AG09319 (cell line): Measurements from ENCODE around the gene EPB41L4A.

Experiments used
- DNase-seq: peaks from one replicate; pipeline ENCODE4 v3.0.0-alpha.2; 2010; ENCODE audit warnings: low read depth; ENCODE audit errors: extremely low read depth
- TF ChIP-seq, protein P1 (sequence below): IDR thresholded peaks from 2 replicates; pipeline ENCODE4 v1.5.1; 2011; ENCODE audit warnings: low read depth, mild to moderate bottlenecking, inconsistent platforms, low read length, moderate library complexity

Gene EPB41L4A

DNA sequence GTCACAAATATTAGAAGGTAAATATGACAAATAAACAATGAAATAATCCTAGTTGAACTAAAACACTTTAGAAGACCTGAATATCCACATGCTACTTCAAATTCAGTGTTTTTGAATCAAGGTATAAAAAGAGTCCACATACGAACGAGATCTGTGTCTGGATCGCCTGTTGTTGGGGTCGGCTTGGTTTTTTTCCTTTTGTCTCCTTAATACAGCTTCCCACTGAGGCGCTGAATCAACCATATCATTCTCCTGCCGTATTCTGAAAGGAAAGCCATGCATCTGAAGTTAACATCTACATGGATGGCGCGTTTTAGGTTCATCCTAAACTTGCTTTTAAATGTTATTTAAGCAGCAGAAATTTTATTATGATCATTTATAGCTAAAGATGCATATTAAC lies 235.2 kb downstream of the EPB41L4A start:
- TF ChIP-seq, protein P1, sequence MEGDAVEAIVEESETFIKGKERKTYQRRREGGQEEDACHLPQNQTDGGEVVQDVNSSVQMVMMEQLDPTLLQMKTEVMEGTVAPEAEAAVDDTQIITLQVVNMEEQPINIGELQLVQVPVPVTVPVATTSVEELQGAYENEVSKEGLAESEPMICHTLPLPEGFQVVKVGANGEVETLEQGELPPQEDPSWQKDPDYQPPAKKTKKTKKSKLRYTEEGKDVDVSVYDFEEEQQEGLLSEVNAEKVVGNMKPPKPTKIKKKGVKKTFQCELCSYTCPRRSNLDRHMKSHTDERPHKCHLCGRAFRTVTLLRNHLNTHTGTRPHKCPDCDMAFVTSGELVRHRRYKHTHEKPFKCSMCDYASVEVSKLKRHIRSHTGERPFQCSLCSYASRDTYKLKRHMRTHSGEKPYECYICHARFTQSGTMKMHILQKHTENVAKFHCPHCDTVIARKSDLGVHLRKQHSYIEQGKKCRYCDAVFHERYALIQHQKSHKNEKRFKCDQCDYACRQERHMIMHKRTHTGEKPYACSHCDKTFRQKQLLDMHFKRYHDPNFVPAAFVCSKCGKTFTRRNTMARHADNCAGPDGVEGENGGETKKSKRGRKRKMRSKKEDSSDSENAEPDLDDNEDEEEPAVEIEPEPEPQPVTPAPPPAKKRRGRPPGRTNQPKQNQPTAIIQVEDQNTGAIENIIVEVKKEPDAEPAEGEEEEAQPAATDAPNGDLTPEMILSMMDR: no peak
- DNase-seq: no peak

DNA sequence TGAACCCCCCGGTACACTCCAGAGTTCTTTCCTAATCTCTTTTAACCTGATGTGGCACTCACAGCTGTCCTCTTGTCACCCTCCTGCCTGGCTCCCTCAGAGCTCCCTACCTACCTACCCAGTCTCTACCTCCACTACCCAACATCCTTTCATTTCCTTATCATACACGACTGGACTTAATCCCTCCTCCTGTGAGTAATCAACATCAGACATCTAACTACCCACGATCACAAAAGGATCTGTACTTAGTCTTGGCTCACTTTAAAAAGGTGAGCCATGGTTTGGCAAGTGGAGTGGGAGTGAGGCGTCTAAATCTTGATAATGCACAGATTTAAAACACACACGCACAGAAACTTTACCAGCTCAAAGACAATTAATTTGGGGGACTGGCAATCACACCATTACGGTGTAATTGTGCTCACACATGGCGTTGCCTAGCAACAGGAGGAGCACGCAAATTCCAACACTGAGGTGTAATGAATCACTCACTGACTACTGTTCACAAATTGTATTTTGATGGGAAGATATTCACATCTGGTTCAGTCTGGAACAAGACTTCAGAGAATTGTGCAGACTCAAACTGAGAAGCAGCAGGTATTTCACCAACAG lies 235.9 kb downstream of the EPB41L4A start:
- TF ChIP-seq, protein P1: no peak
- DNase-seq: no peak

DNA sequence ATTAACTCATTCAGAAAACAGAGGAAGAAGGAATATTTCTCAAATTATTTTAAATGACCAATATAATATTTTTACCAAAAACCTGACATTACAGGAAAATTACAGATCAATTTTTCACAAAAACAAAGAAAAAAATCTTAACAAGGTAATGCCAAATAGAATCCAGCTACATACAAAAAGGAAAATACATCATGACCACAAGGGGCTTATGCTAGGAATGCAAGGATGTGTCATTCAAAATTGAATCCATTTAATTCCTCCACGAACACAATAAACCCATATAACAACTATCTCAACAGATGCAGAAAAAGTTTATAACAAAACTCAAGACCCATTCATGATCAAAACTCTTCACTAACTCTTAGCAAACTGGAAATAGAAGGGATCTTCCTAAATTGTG lies 239.8 kb downstream of the EPB41L4A start:
- TF ChIP-seq, protein P1: no peak
- no peak for DNase-seq

DNA sequence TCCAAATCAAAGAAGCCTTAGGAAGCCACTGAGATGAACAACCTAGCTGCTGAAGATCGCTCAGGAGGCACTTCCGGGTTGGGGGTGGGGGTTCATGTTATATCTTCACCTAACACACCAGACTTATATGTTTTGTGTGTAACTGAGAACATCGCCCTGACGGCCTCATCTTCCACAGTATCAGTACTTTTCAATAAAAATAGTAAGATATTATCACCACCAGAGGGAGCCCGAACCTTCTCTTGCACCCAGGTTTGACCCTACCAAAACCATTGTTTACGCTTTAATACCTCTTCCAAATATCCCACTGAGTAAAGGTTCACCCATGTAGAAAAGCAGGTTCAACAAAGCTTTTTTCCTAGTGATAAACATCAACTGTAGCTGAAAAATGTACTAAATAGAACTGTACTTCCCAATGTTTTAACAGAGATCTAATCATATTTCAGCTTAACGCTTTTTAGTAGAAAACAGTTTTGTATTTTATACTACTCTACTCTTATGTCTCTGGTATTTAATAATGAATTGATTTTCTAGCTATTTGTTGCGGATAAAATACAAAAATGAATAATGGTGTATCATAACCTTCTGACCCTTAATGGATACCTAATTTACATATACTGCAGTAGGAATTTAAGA lies 244.0 kb downstream of the EPB41L4A start:
- TF ChIP-seq, protein P1: peak; percentile 64
- DNase-seq: no peak

DNA sequence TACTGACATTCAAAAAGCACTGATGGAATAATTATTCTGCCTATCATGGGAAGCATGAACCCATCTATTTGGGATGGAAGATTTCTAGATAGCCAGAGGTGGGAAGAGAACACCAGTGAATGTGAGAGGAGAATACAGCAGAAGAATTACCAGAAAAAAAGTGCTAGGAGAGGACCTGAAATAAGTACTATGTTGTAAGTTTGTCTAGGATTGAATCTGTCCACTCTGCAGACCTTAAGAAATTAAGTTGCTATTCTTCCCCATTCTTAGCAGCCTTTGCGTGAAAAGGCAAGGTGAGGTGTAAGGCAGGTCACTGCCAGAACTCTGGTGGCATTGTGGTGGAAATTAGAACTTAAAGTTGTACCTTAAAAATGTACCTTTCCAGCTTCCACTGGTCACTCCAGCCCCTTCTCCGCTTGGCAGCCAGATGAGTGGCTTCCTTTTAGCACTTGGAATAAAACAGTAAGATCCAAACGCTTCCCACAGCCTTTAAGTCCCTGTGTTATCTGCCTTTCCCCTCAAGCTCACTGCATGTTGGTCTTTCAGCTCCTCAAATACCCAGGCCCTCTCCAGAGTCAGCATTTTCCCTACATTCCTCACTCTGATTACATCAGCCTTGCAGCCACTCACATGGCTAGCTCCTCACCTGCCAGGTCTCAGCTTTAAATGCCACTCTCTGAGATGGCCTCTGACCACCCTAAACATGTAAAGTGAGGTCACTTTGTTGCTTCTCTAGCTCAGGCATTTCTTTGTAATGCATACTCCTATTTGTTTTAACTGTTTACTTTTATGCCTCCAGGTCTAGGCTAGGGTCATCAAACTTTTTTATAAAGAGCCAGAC lies 253.0 kb downstream of the EPB41L4A start:
- TF ChIP-seq, protein P1: no peak
- no peak for DNase-seq

DNA sequence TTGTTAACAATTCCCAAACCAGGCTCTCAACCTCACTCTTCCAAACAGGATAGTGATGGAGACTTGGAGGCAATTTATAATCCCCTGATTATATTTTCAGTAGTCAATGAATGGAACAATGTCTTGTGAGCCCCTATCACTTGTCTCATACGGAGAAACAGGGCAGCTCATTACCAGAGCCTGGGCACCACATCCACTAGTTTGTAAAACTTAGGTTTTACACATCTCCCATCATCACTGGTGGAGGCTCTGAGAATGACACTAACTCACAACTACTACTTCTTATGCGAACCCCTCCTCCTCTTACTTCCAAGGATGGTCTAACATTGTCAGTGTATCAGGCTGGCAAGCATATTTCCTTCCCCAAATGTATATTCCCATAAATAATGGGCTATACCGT lies 253.7 kb downstream of the EPB41L4A start:
- DNase-seq: no peak
- TF ChIP-seq, protein P1: no peak

DNA sequence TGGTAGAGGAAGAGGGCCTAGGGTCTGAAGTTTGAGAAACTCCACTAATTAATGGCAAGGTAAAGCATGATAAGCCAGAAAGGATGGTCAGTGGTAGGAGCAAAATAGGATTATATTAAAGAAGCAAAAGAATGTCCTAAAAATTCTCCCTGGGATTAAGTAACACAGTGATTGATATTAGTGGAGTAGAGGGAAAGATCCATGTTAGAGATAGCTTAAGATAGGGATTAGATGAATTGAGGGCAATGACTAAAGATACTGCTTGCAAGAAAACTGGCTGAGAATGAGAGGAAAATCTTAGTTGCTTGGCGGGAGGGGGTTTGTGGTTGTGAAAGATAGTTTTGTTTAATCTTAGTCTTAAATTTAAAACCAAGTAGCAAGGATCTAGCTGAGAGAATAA lies 255.6 kb downstream of the EPB41L4A start:
- TF ChIP-seq, protein P1: no peak
- no peak for DNase-seq
